Measurements from ENCODE around the gene MAP2K5.

The MAP2K5 gene

GRCh38 chr15:67542420-67543347 is at the start of gene MAP2K5:
MAP2K5 (plus strand) TSS chr15:67542703; CDS start chr15:67543336, 633 bp downstream.
- DNase-seq (ENCODE audit: low read depth): peak; percentile 77

- DNase-seq (ENCODE audit: low read depth): no peak
Observed at GRCh38 chr15:67495585-67495984, 46.9 kb upstream of the MAP2K5 start.

GRCh38 chr15:67501177-67501835 is 41.2 kb upstream of the MAP2K5 start:
- DNase-seq (ENCODE audit: low read depth): no peak

GRCh38 chr15:67501836-67502461 is 40.6 kb upstream of the MAP2K5 start:
- no peak for DNase-seq (ENCODE audit: low read depth)

GRCh38 chr15:67504056-67504455 is 38.4 kb upstream of the MAP2K5 start:
- no peak for DNase-seq (ENCODE audit: low read depth)

GRCh38 chr15:67504796-67505195 is 37.7 kb upstream of the MAP2K5 start:
- DNase-seq (ENCODE audit: low read depth): no peak

- no peak for DNase-seq (ENCODE audit: low read depth)
Observed at GRCh38 chr15:67505675-67506572, 36.6 kb upstream of the MAP2K5 start.

- no peak for DNase-seq (ENCODE audit: low read depth)
Observed at GRCh38 chr15:67506775-67507747, 35.4 kb upstream of the MAP2K5 start.

- no peak for DNase-seq (ENCODE audit: low read depth)
Observed at GRCh38 chr15:67508407-67508806, 34.1 kb upstream of the MAP2K5 start.

GRCh38 chr15:67509918-67510317 is 32.6 kb upstream of the MAP2K5 start:
- DNase-seq (ENCODE audit: low read depth): no peak

- DNase-seq (ENCODE audit: low read depth): no peak
Observed at GRCh38 chr15:67510597-67511190, 31.8 kb upstream of the MAP2K5 start.

GRCh38 chr15:67511606-67512005 is 30.9 kb upstream of the MAP2K5 start:
- DNase-seq (ENCODE audit: low read depth): no peak

- no peak for DNase-seq (ENCODE audit: low read depth)
Observed at GRCh38 chr15:67512140-67512539, 30.4 kb upstream of the MAP2K5 start.

- DNase-seq (ENCODE audit: low read depth): no peak
Observed at GRCh38 chr15:67512933-67513714, 29.4 kb upstream of the MAP2K5 start.

GRCh38 chr15:67515090-67515489 is 27.4 kb upstream of the MAP2K5 start:
- DNase-seq (ENCODE audit: low read depth): no peak

- DNase-seq (ENCODE audit: low read depth): no peak
Observed at GRCh38 chr15:67515557-67515956, 26.9 kb upstream of the MAP2K5 start.

GRCh38 chr15:67520321-67521028 is 22.0 kb upstream of the MAP2K5 start:
- no peak for DNase-seq (ENCODE audit: low read depth)

- peak; percentile 79 for DNase-seq (ENCODE audit: low read depth)
Observed at GRCh38 chr15:67521029-67521782, 21.3 kb upstream of the MAP2K5 start, which contains the start of gene C15orf61. C15orf61 (plus strand) TSS chr15:67521131; CDS start chr15:67521249, 118 bp downstream.

Data from activated T-helper 9 cell treated with anti-CD3 and anti-CD28 coated beads, Interleukin-2, amount 50 U/mL, for 16 hours (primary cell).